GM23338 (cell line): ENCODE results near the gene RPL37A. TPM values are rescaled to one million over a fixed set of nuclear protein-coding genes. Genes with fewer than 3 reads are reported as not detected.

Experiments
- ATAC-seq: fragments of 200-7000 bp; cut with Tn5 transposase; 3 replicates; pipeline ENCODE4 v1.9.1; 2020
- DNase-seq: peaks from one replicate; pipeline ENCODE4 v3.0.0-alpha.2; 2015; ENCODE audit warnings: low spot score
- H2AFZ ChIP-seq: fragments of 200-600 bp; sonication (generic); 2 replicates; pipeline ENCODE4 v1.8.0; 2016; ENCODE audit warnings: antibody characterized with exemption, mild to moderate bottlenecking, moderate library complexity
- H3F3A ChIP-seq: fragments of 200-600 bp; sonication (generic); replicated peaks from 2 replicates; pipeline ENCODE4 v1.8.0; 2017; ENCODE audit warnings: antibody characterized with exemption, mixed run types, low read depth
- H3K27ac ChIP-seq: fragments of 200-600 bp; sonication (generic); 2 replicates; pipeline ENCODE4 v1.6.1; 2016; ENCODE audit warnings: low read depth
- H3K27me3 ChIP-seq: fragments of 200-600 bp; sonication (generic); 2 replicates; pipeline ENCODE4 v1.8.0; 2016; ENCODE audit warnings: mild to moderate bottlenecking, mixed run types, moderate library complexity; ENCODE audit not compliant: insufficient read depth
- H3K36me3 ChIP-seq: fragments of 200-600 bp; sonication (generic); 2 replicates; pipeline ENCODE4 v1.8.0; 2016; ENCODE audit warnings: mild to moderate bottlenecking; ENCODE audit not compliant: insufficient read depth
- H3K4me1 ChIP-seq: fragments of 200-600 bp; sonication (generic); 2 replicates; pipeline ENCODE4 v1.8.0; 2016; ENCODE audit warnings: mild to moderate bottlenecking, moderate library complexity; ENCODE audit not compliant: insufficient read depth
- H3K4me2 ChIP-seq: fragments of 200-600 bp; sonication (generic); 2 replicates; pipeline ENCODE4 v1.7.1; 2017; ENCODE audit warnings: mixed run types
- H3K4me3 ChIP-seq: fragments of 200-600 bp; sonication (generic); 2 replicates; pipeline ENCODE4 v1.6.1; 2016; ENCODE audit warnings: mixed run types
- H3K79me2 ChIP-seq: fragments of 200-600 bp; sonication (generic); replicated peaks from 2 replicates; pipeline ENCODE4 v1.8.0; 2017; ENCODE audit warnings: mild to moderate bottlenecking; ENCODE audit not compliant: insufficient read depth
- H3K9me2 ChIP-seq: fragments of 200-600 bp; sonication (generic); 2 replicates; pipeline ENCODE4 v1.8.0; 2017; ENCODE audit not compliant: insufficient read depth
- H4K20me1 ChIP-seq: fragments of 200-600 bp; sonication (generic); replicated peaks from 2 replicates; pipeline ENCODE4 v1.8.0; 2017; ENCODE audit warnings: mild to moderate bottlenecking; ENCODE audit not compliant: insufficient read depth
- H3K27ac Mint-ChIP-seq: 2 replicates; pipeline ENCODE4 v1.8.0; 2020; ENCODE audit warnings: inconsistent platforms, mild to moderate bottlenecking, moderate library complexity, mixed read lengths
- H3K27me3 Mint-ChIP-seq: 3 replicates; pipeline ENCODE4 v1.8.0; 2022; ENCODE audit warnings: low read depth, mild to moderate bottlenecking, moderate library complexity, mixed read lengths, inconsistent platforms; ENCODE audit not compliant: insufficient read depth, poor library complexity
- H3K36me3 Mint-ChIP-seq: 3 replicates; pipeline ENCODE4 v1.8.0; 2021; ENCODE audit warnings: low read depth, mild to moderate bottlenecking, inconsistent platforms, moderate library complexity, mixed read lengths
- H3K4me1 Mint-ChIP-seq: 3 replicates; pipeline ENCODE4 v1.8.0; 2020; ENCODE audit warnings: mild to moderate bottlenecking, inconsistent platforms, mixed read lengths
- H3K4me3 Mint-ChIP-seq: 3 replicates; pipeline ENCODE4 v1.8.0; 2021; ENCODE audit warnings: moderate library complexity, mild to moderate bottlenecking, inconsistent platforms, mixed read lengths
- H3K9me3 Mint-ChIP-seq: 3 replicates; pipeline ENCODE4 v1.8.0; 2020; ENCODE audit warnings: moderate library complexity, mild to moderate bottlenecking, inconsistent platforms, mixed read lengths
- EZH2 ChIP-seq: fragments of 200-600 bp; sonication (generic); IDR thresholded peaks from one replicate; pipeline ENCODE4 v1.8.0; 2017; ENCODE audit warnings: antibody characterized with exemption, mild to moderate bottlenecking, low read depth; ENCODE audit not compliant: unreplicated experiment
- NANOG ChIP-seq: IDR thresholded peaks from 2 replicates; pipeline ENCODE4 v1.6.1; 2016; ENCODE audit warnings: antibody characterized with exemption, borderline replicate concordance
- ZNF331 ChIP-seq: fragments of 250-450 bp; sonication (Bioruptor Pico); IDR thresholded peaks from 2 replicates; pipeline ENCODE4 v1.5.0; 2020; ENCODE audit warnings: low read depth, mild to moderate bottlenecking, moderate library complexity
- polyA plus RNA-seq: library from polyadenylated mRNA; unstranded; fragments of >200 nt; fragmentation: Nextera tagmentation; extraction: Ambion mirVana; gene quantifications from 2 replicates; pipeline ENCODE4 v1.2.1, GENCODE V29; 2016
- total RNA-seq: library from RNA; depleted of rRNA; stranded (reverse); fragments of >200 nt; shearing (Covaris generic); gene quantifications from 2 replicates; pipeline ENCODE4 v1.2.3, GENCODE V29; 2014
- TF ChIP-seq, protein P1 (sequence below): IDR thresholded peaks from one replicate; pipeline ENCODE4 v1.6.1; 2018; ENCODE audit warnings: antibody characterized with exemption; ENCODE audit not compliant: unreplicated experiment
- TF ChIP-seq, protein P2 (sequence below), 2 experiments: fragments of 200-600 bp in 1 of 2; sonication (generic) in 1 of 2; conservative IDR thresholded peaks; 2 replicates each; pipeline versions ENCODE4 v1.5.1 to v1.6.1; 2016 to 2017; ENCODE audit warnings: antibody characterized with exemption in 2 of 2, low read depth in 2 of 2, mild to moderate bottlenecking in 2 of 2, moderate library complexity in 1 of 2
- TF ChIP-seq, protein P3 (sequence below): IDR thresholded peaks from 2 replicates; pipeline ENCODE4 v1.6.1; 2016; ENCODE audit warnings: antibody characterized with exemption
- TF ChIP-seq, protein P4 (sequence below): fragments of 250-450 bp; sonication (Bioruptor Pico); IDR thresholded peaks from 2 replicates; pipeline ENCODE4 v1.5.0; 2020; ENCODE audit warnings: mild to moderate bottlenecking, moderate library complexity

The RPL37A gene
- total and polyA plus RNA-seq, 2 experiments from 2014 or later = 1,118 to 5,036 TPM

DNA sequence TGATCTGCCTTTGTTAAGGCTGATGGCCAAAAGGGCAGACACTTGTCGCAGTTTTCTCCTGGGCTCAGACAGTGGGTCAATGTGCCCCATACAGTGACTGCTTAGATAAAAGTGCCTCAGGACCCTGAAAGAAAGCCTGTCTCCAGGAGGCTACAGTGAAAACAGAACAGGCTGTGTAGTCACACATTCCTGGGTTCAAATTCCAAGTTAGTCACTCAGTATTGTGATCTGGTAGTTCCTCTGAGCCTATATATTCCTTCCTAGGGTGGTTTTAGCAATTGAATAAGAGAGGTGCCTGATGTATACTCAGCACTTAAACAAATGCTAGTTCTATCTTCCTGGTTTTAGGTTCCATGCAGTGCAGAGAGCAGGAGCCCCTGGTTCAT lies 54.4 kb downstream of the RPL37A start:
- peak; percentile 33 for DNase-seq
- Histone ChIP-seq H3F3A (no peaks in the 10 kb centered on the region), H2AFZ (no peak overlapping the region), H4K20me1 (no peaks in the 10 kb centered on the region; the same call in 1 of the 2 replicates), H3K36me3 (no peaks in the 10 kb centered on the region), H3K4me3 (no peak overlapping the region), H3K4me2 (no peak overlapping the region), H3K9me2 (peaks cover 14% of the 10 kb centered on the region; the same call in 1 of the 2 replicates), H3K27me3 (no peaks in the 10 kb centered on the region), H3K4me1 (peaks cover 13% of the 10 kb centered on the region), H3K79me2 (no peaks in the 10 kb centered on the region), H3K27ac (no peak overlapping the region; the same call in 1 of the 2 replicates)
- Mint-ChIP-seq H3K27me3 (peaks cover 11% of the 10 kb centered on the region), H3K4me3 (no peak overlapping the region; the same call in 2 of the 3 replicates), H3K9me3 (no peaks in the 10 kb centered on the region; the same call in 2 of the 3 replicates), H3K27ac (peak overlapping the region; percentile 32), H3K36me3 (no peaks in the 10 kb centered on the region; the same call in 2 of the 3 replicates), H3K4me1 (peaks cover 36% of the 10 kb centered on the region)
- TF ChIP-seq, protein P1, sequence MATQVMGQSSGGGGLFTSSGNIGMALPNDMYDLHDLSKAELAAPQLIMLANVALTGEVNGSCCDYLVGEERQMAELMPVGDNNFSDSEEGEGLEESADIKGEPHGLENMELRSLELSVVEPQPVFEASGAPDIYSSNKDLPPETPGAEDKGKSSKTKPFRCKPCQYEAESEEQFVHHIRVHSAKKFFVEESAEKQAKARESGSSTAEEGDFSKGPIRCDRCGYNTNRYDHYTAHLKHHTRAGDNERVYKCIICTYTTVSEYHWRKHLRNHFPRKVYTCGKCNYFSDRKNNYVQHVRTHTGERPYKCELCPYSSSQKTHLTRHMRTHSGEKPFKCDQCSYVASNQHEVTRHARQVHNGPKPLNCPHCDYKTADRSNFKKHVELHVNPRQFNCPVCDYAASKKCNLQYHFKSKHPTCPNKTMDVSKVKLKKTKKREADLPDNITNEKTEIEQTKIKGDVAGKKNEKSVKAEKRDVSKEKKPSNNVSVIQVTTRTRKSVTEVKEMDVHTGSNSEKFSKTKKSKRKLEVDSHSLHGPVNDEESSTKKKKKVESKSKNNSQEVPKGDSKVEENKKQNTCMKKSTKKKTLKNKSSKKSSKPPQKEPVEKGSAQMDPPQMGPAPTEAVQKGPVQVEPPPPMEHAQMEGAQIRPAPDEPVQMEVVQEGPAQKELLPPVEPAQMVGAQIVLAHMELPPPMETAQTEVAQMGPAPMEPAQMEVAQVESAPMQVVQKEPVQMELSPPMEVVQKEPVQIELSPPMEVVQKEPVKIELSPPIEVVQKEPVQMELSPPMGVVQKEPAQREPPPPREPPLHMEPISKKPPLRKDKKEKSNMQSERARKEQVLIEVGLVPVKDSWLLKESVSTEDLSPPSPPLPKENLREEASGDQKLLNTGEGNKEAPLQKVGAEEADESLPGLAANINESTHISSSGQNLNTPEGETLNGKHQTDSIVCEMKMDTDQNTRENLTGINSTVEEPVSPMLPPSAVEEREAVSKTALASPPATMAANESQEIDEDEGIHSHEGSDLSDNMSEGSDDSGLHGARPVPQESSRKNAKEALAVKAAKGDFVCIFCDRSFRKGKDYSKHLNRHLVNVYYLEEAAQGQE = no peak
- TF ChIP-seq, protein P2, sequence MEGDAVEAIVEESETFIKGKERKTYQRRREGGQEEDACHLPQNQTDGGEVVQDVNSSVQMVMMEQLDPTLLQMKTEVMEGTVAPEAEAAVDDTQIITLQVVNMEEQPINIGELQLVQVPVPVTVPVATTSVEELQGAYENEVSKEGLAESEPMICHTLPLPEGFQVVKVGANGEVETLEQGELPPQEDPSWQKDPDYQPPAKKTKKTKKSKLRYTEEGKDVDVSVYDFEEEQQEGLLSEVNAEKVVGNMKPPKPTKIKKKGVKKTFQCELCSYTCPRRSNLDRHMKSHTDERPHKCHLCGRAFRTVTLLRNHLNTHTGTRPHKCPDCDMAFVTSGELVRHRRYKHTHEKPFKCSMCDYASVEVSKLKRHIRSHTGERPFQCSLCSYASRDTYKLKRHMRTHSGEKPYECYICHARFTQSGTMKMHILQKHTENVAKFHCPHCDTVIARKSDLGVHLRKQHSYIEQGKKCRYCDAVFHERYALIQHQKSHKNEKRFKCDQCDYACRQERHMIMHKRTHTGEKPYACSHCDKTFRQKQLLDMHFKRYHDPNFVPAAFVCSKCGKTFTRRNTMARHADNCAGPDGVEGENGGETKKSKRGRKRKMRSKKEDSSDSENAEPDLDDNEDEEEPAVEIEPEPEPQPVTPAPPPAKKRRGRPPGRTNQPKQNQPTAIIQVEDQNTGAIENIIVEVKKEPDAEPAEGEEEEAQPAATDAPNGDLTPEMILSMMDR (conservative IDR thresholded peaks at IDR 0.05; ENCODE audit: low read depth in 2 of 2) = no peak
- no peak for TF ChIP-seq NANOG
- TF ChIP-seq, protein P3, sequence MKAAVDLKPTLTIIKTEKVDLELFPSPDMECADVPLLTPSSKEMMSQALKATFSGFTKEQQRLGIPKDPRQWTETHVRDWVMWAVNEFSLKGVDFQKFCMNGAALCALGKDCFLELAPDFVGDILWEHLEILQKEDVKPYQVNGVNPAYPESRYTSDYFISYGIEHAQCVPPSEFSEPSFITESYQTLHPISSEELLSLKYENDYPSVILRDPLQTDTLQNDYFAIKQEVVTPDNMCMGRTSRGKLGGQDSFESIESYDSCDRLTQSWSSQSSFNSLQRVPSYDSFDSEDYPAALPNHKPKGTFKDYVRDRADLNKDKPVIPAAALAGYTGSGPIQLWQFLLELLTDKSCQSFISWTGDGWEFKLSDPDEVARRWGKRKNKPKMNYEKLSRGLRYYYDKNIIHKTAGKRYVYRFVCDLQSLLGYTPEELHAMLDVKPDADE = no peak
- no peak for TF ChIP-seq ZNF331 (CRISPR knock-in tag)
- no peak for TF ChIP-seq EZH2
- TF ChIP-seq, protein P4, sequence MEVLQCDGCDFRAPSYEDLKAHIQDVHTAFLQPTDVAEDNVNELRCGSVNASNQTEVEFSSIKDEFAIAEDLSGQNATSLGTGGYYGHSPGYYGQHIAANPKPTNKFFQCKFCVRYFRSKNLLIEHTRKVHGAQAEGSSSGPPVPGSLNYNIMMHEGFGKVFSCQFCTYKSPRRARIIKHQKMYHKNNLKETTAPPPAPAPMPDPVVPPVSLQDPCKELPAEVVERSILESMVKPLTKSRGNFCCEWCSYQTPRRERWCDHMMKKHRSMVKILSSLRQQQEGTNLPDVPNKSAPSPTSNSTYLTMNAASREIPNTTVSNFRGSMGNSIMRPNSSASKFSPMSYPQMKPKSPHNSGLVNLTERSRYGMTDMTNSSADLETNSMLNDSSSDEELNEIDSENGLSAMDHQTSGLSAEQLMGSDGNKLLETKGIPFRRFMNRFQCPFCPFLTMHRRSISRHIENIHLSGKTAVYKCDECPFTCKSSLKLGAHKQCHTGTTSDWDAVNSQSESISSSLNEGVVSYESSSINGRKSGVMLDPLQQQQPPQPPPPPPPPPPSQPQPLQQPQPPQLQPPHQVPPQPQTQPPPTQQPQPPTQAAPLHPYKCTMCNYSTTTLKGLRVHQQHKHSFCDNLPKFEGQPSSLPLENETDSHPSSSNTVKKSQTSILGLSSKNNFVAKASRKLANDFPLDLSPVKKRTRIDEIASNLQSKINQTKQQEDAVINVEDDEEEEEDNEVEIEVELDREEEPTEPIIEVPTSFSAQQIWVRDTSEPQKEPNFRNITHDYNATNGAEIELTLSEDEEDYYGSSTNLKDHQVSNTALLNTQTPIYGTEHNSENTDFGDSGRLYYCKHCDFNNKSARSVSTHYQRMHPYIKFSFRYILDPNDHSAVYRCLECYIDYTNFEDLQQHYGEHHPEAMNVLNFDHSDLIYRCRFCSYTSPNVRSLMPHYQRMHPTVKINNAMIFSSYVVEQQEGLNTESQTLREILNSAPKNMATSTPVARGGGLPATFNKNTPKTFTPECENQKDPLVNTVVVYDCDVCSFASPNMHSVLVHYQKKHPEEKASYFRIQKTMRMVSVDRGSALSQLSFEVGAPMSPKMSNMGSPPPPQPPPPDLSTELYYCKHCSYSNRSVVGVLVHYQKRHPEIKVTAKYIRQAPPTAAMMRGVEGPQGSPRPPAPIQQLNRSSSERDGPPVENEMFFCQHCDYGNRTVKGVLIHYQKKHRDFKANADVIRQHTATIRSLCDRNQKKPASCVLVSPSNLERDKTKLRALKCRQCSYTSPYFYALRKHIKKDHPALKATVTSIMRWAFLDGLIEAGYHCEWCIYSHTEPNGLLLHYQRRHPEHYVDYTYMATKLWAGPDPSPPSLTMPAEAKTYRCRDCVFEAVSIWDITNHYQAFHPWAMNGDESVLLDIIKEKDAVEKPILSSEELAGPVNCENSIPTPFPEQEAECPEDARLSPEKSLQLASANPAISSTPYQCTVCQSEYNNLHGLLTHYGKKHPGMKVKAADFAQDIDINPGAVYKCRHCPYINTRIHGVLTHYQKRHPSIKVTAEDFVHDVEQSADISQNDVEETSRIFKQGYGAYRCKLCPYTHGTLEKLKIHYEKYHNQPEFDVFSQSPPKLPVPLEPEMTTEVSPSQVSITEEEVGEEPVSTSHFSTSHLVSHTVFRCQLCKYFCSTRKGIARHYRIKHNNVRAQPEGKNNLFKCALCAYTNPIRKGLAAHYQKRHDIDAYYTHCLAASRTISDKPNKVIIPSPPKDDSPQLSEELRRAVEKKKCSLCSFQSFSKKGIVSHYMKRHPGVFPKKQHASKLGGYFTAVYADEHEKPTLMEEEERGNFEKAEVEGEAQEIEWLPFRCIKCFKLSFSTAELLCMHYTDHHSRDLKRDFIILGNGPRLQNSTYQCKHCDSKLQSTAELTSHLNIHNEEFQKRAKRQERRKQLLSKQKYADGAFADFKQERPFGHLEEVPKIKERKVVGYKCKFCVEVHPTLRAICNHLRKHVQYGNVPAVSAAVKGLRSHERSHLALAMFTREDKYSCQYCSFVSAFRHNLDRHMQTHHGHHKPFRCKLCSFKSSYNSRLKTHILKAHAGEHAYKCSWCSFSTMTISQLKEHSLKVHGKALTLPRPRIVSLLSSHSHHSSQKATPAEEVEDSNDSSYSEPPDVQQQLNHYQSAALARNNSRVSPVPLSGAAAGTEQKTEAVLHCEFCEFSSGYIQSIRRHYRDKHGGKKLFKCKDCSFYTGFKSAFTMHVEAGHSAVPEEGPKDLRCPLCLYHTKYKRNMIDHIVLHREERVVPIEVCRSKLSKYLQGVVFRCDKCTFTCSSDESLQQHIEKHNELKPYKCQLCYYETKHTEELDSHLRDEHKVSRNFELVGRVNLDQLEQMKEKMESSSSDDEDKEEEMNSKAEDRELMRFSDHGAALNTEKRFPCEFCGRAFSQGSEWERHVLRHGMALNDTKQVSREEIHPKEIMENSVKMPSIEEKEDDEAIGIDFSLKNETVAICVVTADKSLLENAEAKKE (CRISPR knock-in tag) = no peak
- ATAC-seq = peak; percentile 54
